Measurements from ENCODE around the gene DUSP28.
"Not testable (repeated sequence)": the region's sequence is repeated elsewhere in the genome, so short reads cannot be mapped to it uniquely, and the experiment has no call there.

DUSP28 gene

DNA sequence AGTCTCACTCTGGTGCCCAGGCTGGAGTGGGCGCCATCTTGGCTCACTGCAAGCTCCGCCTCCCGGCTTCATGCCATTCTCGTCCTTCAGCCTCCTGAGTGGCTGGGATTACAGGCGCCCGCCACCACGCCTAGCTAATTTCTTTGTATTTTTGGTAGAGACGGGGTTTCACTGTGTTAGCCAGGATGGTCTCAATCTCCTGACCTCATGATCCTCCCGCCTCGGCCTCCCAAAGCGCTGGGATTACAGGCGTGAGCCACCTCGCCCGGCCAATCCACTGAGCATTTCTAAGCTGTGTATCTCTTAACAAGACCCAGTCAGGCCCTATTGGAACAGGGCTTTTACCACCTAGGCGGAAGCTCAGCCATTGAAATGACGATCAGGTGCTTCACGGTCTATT is 3.1 kb downstream of the DUSP28 start:
- H3K4me1 Mint-ChIP-seq (ENCODE audit: low read depth): peaks cover 80% of the 10 kb centered on the region
- not testable (repeated sequence) for H3K9me3 Mint-ChIP-seq, H3K4me3 Mint-ChIP-seq, H3K27me3 Mint-ChIP-seq
- H3K27ac Mint-ChIP-seq: peak overlapping the region; percentile 76
- H3K36me3 Mint-ChIP-seq (ENCODE audit: low read depth): peaks cover 47% of the 10 kb centered on the region

DNA sequence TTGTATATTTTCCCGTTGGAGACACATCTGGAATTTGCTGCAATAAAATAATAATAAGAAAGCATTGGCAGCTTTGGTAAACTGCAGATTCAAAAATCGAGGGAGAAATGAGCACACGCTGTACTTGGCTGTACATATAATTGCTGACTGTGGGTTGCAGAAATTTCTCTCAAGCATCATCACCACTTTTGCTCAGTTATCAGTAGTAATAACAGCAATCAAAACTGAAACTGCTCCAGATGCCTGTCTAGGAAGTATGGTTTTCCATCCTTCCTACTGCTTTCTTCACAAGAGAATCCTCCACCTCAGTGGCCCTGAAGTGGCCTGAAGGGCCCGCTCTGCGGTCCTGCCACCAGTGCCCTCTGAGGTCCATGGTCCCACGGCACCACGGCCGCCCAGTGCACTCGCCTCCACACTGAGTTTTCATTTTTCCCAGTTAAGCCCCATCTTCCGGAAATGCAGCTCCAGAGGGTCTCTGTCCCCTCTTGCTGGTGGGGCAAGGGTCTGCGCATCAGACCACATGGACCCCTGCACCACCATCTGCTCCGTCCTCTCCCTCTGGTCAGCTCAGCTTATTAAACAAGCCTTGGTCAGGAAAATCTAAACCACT is 3.9 kb downstream of the DUSP28 start:
- peak overlapping the region; percentile 94 for H3K27ac Mint-ChIP-seq
- peaks cover 39% of the 10 kb centered on the region for H3K36me3 Mint-ChIP-seq (ENCODE audit: low read depth)
- H3K9me3 Mint-ChIP-seq: no peaks in the 10 kb centered on the region
- H3K27me3 Mint-ChIP-seq: no peaks in the 10 kb centered on the region
- H3K4me3 Mint-ChIP-seq: peak overlapping the region; percentile 96
- H3K4me1 Mint-ChIP-seq (ENCODE audit: low read depth): peaks cover 72% of the 10 kb centered on the region

GRCh38 chr2:240564561-240565332 is 4.6 kb downstream of the DUSP28 start:
- peak overlapping the region; percentile 96 for H3K4me3 Mint-ChIP-seq
- H3K27ac Mint-ChIP-seq: peak overlapping the region; percentile 94
- H3K4me1 Mint-ChIP-seq (ENCODE audit: low read depth): peaks cover 72% of the 10 kb centered on the region
- H3K36me3 Mint-ChIP-seq (ENCODE audit: low read depth): peaks cover 32% of the 10 kb centered on the region
- no peaks in the 10 kb centered on the region for H3K9me3 Mint-ChIP-seq
- no peaks in the 10 kb centered on the region for H3K27me3 Mint-ChIP-seq

DNA sequence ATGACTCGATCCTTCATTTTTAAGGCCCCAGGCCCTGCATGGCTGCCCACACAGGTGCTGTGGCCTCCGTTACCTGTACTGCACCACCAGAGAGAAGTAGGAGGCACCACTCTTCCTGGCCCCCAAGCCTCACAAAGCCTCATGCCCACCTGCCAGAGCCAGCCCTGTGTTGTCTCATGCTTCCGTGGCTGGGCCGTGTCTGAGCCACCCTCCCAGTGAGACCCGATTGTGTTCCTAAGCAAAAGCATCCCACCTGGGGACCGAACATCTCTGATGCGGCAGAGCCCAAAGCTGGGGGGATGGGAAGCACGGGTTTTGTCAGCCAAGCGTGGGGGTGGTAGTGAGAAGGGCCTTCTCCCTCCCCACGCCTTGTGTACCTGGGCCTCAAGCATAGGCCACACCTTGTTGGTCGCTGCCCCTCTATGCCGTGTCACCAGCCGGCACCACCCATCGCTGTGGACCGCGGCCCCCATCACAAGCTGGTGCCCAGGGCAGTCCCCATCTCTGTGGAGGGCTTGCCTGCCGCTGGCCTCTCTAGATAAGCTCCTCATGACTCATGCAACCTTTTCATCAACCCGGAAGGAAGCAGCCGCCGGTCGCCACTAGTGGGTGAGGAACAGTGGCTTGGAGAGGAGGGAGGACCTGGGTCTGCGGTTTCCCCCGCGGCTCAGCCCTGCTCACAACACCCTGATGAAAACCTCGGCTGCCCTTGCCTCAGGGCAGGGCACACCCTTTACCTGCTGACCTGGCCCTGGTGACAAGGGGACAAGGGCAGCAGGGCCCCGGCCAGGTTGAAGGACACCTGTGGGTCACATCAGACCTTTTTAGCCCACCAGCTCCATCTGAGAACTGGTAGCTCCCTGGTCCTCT is 5.4 kb downstream of the DUSP28 start:
- Mint-ChIP-seq H3K4me3 (peak overlapping the region; percentile 96), H3K27ac (peak overlapping the region; percentile 94), H3K4me1 (ENCODE audit: low read depth) (peaks cover 75% of the 10 kb centered on the region), H3K9me3 (no peaks in the 10 kb centered on the region), H3K27me3 (no peaks in the 10 kb centered on the region), H3K36me3 (ENCODE audit: low read depth) (peaks cover 29% of the 10 kb centered on the region)

GRCh38 chr2:240566203-240567136 is 6.3 kb downstream of the DUSP28 start:
- Mint-ChIP-seq H3K27ac (peak overlapping the region; percentile 95), H3K36me3 (ENCODE audit: low read depth) (peaks cover 26% of the 10 kb centered on the region), H3K27me3 (no peaks in the 10 kb centered on the region), H3K4me3 (peak overlapping the region; percentile 96), H3K4me1 (ENCODE audit: low read depth) (peaks cover 80% of the 10 kb centered on the region), H3K9me3 (no peaks in the 10 kb centered on the region)

- Mint-ChIP-seq H3K9me3 (no peaks in the 10 kb centered on the region), H3K36me3 (ENCODE audit: low read depth) (peaks cover 21% of the 10 kb centered on the region), H3K27ac (peak overlapping the region; percentile 95), H3K27me3 (no peaks in the 10 kb centered on the region), H3K4me3 (peak overlapping the region; percentile 96), H3K4me1 (ENCODE audit: low read depth) (peaks cover 72% of the 10 kb centered on the region)
Observed at GRCh38 chr2:240567137-240567871, 7.1 kb downstream of the DUSP28 start.

- H3K4me1 Mint-ChIP-seq (ENCODE audit: low read depth): peaks cover 64% of the 10 kb centered on the region
- no peaks in the 10 kb centered on the region for H3K9me3 Mint-ChIP-seq
- H3K4me3 Mint-ChIP-seq: peak within 1 kb of the TSS; percentile 96
- no peaks in the 10 kb centered on the region for H3K27me3 Mint-ChIP-seq
- peaks cover 13% of the 10 kb centered on the region for H3K36me3 Mint-ChIP-seq (ENCODE audit: low read depth)
- H3K27ac Mint-ChIP-seq: peak within 1 kb of the TSS; percentile 95
Observed at GRCh38 chr2:240567872-240568677, 7.9 kb downstream of the DUSP28 start, which contains the start of gene RNPEPL1. Gene RNPEPL1, plus strand, starts transcription at chr2:240568484. Its CDS starts 103 bp downstream, at chr2:240568587.

- Mint-ChIP-seq H3K36me3 (ENCODE audit: low read depth) (peaks cover 5% of the 10 kb centered on the region), H3K9me3 (no peaks in the 10 kb centered on the region), H3K27me3 (no peaks in the 10 kb centered on the region), H3K27ac (peak overlapping the region; percentile 74), H3K4me1 (ENCODE audit: low read depth) (peaks cover 56% of the 10 kb centered on the region), H3K4me3 (peak overlapping the region; percentile 81)
Observed at GRCh38 chr2:240568678-240569522, 8.7 kb downstream of the DUSP28 start.

DNA sequence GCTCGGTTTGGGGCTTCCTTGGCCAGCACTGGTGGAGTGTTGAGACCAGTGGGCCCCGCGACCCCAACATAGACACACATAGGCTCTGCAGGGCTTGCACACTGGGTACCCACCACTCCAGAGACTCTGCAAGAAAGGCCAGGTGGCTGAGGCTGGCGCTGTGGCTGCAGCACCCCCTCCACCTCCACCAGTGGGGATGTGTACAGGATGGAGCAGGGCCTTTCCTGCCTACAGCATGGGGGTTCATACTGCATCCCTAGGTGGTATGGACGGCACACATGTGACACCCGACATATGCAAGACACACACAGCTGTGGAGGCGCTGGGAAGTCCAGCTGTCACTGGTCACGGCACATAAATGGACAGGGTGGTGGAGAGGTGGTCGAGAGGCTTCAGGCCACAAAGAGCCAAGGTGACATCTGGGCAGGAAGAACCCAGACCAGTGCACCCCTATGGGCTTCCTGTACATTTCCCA is 9.4 kb downstream of the DUSP28 start:
- H3K27me3 Mint-ChIP-seq: no peaks in the 10 kb centered on the region
- H3K27ac Mint-ChIP-seq: peak overlapping the region; percentile 52
- H3K4me1 Mint-ChIP-seq (ENCODE audit: low read depth): peaks cover 50% of the 10 kb centered on the region
- H3K4me3 Mint-ChIP-seq: peak overlapping the region; percentile 81
- no peaks in the 10 kb centered on the region for H3K9me3 Mint-ChIP-seq
- H3K36me3 Mint-ChIP-seq (ENCODE audit: low read depth): no peaks in the 10 kb centered on the region

DNA sequence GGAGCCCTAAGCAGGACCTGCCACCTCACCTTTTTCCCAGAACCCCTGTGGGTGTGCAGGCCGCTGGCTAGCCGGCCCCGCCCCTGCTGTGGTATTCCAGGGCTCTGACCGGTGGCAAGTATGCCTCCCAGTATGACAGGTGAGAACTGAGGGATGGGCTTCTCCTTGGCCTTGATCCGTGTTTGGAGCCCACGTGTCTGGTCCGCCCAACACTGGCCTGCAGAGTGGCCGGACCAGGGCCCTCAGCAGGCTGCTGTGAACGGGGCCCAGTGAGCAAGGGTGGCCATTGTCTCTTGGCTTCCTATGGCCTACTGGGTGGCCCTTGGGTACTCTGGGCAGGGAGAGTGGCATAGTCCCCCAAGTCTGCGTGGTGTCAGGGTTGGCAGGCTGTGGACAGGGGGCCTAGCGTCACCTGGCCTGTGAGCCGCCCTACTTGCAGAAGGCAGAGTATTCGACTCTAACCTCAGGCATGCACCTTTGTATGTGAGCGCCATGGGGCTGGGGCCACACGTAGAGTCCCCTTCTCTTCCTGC is 9.9 kb downstream of the DUSP28 start:
- no peaks in the 10 kb centered on the region for H3K9me3 Mint-ChIP-seq
- peak overlapping the region; percentile 81 for H3K4me3 Mint-ChIP-seq
- no peaks in the 10 kb centered on the region for H3K27me3 Mint-ChIP-seq
- H3K4me1 Mint-ChIP-seq (ENCODE audit: low read depth): peaks cover 44% of the 10 kb centered on the region
- H3K36me3 Mint-ChIP-seq (ENCODE audit: low read depth): no peaks in the 10 kb centered on the region
- no peak overlapping the region for H3K27ac Mint-ChIP-seq

DNA sequence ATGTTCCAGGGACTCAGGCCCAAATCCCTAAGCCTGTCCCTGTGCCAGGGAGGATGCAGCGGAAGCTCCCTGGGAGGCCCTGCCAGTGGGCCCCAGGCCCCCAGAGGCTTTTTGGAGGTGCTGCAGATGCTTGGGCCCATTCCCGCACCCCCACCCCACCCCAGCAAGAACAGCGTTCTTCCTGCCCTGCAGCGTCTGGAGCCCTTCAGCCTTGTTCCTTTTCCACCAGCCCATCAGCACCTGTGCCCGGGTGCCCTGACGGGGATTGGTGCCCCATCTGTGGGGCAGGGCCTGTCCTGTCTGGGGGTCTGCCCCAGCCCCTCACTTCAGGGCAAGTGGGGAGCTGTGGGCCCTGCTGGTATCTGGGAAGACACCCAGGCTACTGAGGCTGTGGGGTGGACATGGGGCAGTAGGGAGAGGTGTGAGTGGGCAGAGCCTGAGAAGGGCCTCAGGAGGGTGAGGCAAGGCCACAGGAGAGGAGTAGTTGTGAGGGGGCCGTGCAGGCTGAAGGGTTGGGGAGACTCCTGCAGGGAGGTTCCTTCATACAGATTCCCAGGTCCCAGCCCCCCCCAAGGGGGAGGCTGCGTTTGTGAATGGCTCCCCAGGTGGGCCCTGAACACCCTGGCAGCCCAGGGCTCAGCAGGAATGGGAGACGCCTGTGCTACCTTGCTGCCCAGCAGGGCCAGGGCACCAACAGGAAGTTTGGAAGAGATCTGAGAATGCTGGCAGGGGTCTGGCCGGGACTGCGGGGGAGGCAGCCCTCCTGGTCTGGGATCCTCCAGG is 10.6 kb downstream of the DUSP28 start:
- Mint-ChIP-seq H3K36me3 (ENCODE audit: low read depth) (no peaks in the 10 kb centered on the region), H3K4me1 (ENCODE audit: low read depth) (peaks cover 38% of the 10 kb centered on the region), H3K27me3 (no peaks in the 10 kb centered on the region), H3K9me3 (no peaks in the 10 kb centered on the region), H3K4me3 (no peak overlapping the region), H3K27ac (peak overlapping the region; percentile 36)
